Thyroid gland (tissue), 4 donors: ENCODE measurements around the gene CLEC1A.

Source experiments
- CTCF ChIP-seq, 6 experiments: fragments of 200-600 bp in 3 of 6; fragments of 450-650 bp in 3 of 6; sonication (generic) in 3 of 6; IDR thresholded peaks; one replicate each; pipeline ENCODE4 v1.5.1; 2016 to 2019; ENCODE audit warnings: antibody characterized with exemption in 6 of 6, mild to moderate bottlenecking in 2 of 6, inconsistent platforms in 1 of 6, moderate library complexity in 1 of 6
- POLR2A ChIP-seq, 2 donors: fragments of 450-650 bp; IDR thresholded peaks; one replicate each; pipeline ENCODE4 v1.6.1; 2017; ENCODE audit warnings: antibody characterized with exemption in 2 of 2, mild to moderate bottlenecking in 2 of 2, moderate library complexity in 1 of 2

GRCh38 chr12:10111451-10111850, 12.7 kb upstream of the CLEC1A start:
- TF ChIP-seq CTCF (IDR thresholded peaks at IDR 0.05) (no peak), POLR2A (IDR thresholded peaks at IDR 0.05) (no peak)
